ENCODE measurements around the gene ATRIP. TPM values are rescaled to one million over a fixed set of nuclear protein-coding genes. Genes with fewer than 3 reads are reported as not detected.

ATRIP gene
- total and polyA plus RNA-seq, 2 of the 8 experiments (the other 6 are each of a cell fraction or from before 2014, with no cell fraction given) = 18.5 to 20.2 TPM

- 84% methylated on average over 3 of the region's 3 CpGs; no CpG with 5 or more reads in 1 of the 2 experiments for WGBS, 2 experiments (ENCODE audit: extremely low coverage in 1 of 2, insufficient coverage in 1 of 2, insufficient read length in 1 of 2, insufficient replicate concordance in 2 of 2, low coverage in 1 of 2, low lambda C conversion rate in 2 of 2, missing lambda C conversion rate in 1 of 2)
- CTCF ChIA-PET (ENCODE audit: partially characterized antibody) = interaction anchor here (0.6 to 6.9 kb wide), 14 partner anchors 7 to 1267 kb away, joined by 3 to 95 read pairs (median 5); partner anchors contain the start of genes CCDC51, MST1 and RNF123
- H3K9ac ChIP-seq (replicated peaks in 1 of 4; ENCODE audit: extremely low read depth in 1 of 4, low read depth in 3 of 4, low read length in 3 of 4) = no peak overlapping the region
These were observed 24.3 kb upstream of the ATRIP start for GRCh38 chr3:48422272-48422671.

More at GRCh38 chr3:48422272-48422671, 24.3 kb upstream of the ATRIP start:
- peaks cover 21 to 54% of the 10 kb centered on the region in 2 experiments for H3K79me2 ChIP-seq (ENCODE audit: control insufficient read depth in 1 of 2, insufficient read depth in 2 of 2, low read length in 2 of 2)
- H4K91ac ChIP-seq (replicated peaks; ENCODE audit: insufficient read length, low read length) = no peak overlapping the region
- H2BK5ac ChIP-seq (ENCODE audit: low read depth, low read length) = no peak overlapping the region
- H3K4me3 ChIP-seq (ENCODE audit: extremely low read depth in 1 of 4, insufficient read depth in 2 of 4, low read depth in 3 of 4, low read length in 4 of 4) = no peak overlapping the region
- peaks cover 28 to 38% (median 30%) of the 10 kb centered on the region in 4 experiments; a peak in 7 of 8 replicates for H3K36me3 ChIP-seq (ENCODE audit: control insufficient read depth in 2 of 4, insufficient read depth in 4 of 4, low read length in 3 of 4)
- POLR2A ChIA-PET (ENCODE audit: partially characterized antibody) = interaction anchor here (0.6 to 31.5 kb wide), 6 partner anchors 9 to 178 kb away, joined by 3 to 650 read pairs (median 46); partner anchors contain the start of genes ATRIP, CCDC51 and TMA7
- DNase-seq (ENCODE audit: low read depth in 1 of 2, low spot score in 2 of 2) = no peak
- no peak overlapping the region for H2BK15ac ChIP-seq (ENCODE audit: low read length)
- no peak overlapping the region for H3K56ac ChIP-seq (replicated peaks; ENCODE audit: insufficient read length, low read depth, low read length)
- H3K27me3 ChIP-seq (replicated peaks in 1 of 4; ENCODE audit: control insufficient read depth in 3 of 4, extremely low read depth in 1 of 4, insufficient read depth in 3 of 4, low read length in 3 of 4) = no peaks in the 10 kb centered on the region
- H4K5ac ChIP-seq (ENCODE audit: insufficient read length, low read depth, low read length) = no peak overlapping the region
- peaks cover 0 to 22% (median 4%) of the 10 kb centered on the region in 4 experiments; a peak in 6 of 7 replicates for H3K4me1 ChIP-seq (replicated peaks in 1 of 4; ENCODE audit: control insufficient read depth in 3 of 4, insufficient read depth in 4 of 4, low read length in 3 of 4)
- TF ChIP-seq FOSL1 (IDR thresholded peaks at IDR 0.05; ENCODE audit: insufficient read depth, low read depth, low read length) (no peak), CTBP2 (IDR thresholded peaks at IDR 0.05; ENCODE audit: borderline replicate concordance, insufficient read depth, insufficient read length, low read length) (no peak), GTF2F1 (IDR thresholded peaks at IDR 0.05; ENCODE audit: borderline replicate concordance, low read depth, low read length) (no peak), RAD21 (IDR thresholded peaks at IDR 0.05 in 1 of 2, conservative IDR thresholded peaks at IDR 0.05 in 1 of 2; ENCODE audit: low read depth in 2 of 2, low read length in 2 of 2) (peak; percentile 7 to 10; a peak in 1 of 4 replicates), BACH1 (IDR thresholded peaks at IDR 0.05; ENCODE audit: low read length) (no peak), JUN (IDR thresholded peaks at IDR 0.05; ENCODE audit: low read depth, low read length) (no peak), ZNF274 (IDR thresholded peaks at IDR 0.05; ENCODE audit: borderline replicate concordance, extremely low read depth, low read length) (no peak), CTCF (IDR thresholded peaks at IDR 0.05; ENCODE audit: control extremely low read depth in 1 of 3, insufficient read depth in 1 of 3, low read depth in 1 of 3, low read length in 3 of 3) (peak in 1 of 3 experiments; percentile 28; a peak in 1 of 4 replicates)
- H3K4me2 ChIP-seq (ENCODE audit: insufficient read depth in 1 of 2, low read depth in 2 of 2, low read length in 2 of 2) = no peak overlapping the region
- no peak overlapping the region for H4K8ac ChIP-seq (ENCODE audit: extremely low read depth, insufficient read depth, low read length)
- peaks cover 28 to 52% of the 10 kb centered on the region in 2 experiments for H4K20me1 ChIP-seq (replicated peaks in 1 of 2; ENCODE audit: control insufficient read depth in 1 of 2, insufficient read depth in 2 of 2, low read length in 2 of 2)
- no peak overlapping the region for H2BK20ac ChIP-seq (ENCODE audit: low read length)
- H3K23me2 ChIP-seq (ENCODE audit: low read depth, low read length) = peaks cover 3% of the 10 kb centered on the region; the same call in 1 of the 2 replicates
- H3K79me1 ChIP-seq (ENCODE audit: low read depth, low read length) = peaks cover 38% of the 10 kb centered on the region
- no peak for FAIRE-seq
- H3K27ac ChIP-seq (ENCODE audit: low read depth, low read length) = no peak overlapping the region
- no peak overlapping the region for H3K18ac ChIP-seq (ENCODE audit: extremely low read depth, low read length)
- no peak overlapping the region for H3K4ac ChIP-seq (replicated peaks; ENCODE audit: insufficient read length, low read depth, low read length)
- no peak overlapping the region for H3K14ac ChIP-seq (ENCODE audit: insufficient read length)
- no peak overlapping the region for H2BK120ac ChIP-seq (replicated peaks; ENCODE audit: low read depth, low read length)
- no peaks in the 10 kb centered on the region for H3K9me3 ChIP-seq (ENCODE audit: insufficient read depth in 2 of 2, low read depth in 1 of 2, low read length in 1 of 2)
- no peak overlapping the region for H2AK5ac ChIP-seq (ENCODE audit: low read depth, low read length)
- no peak overlapping the region for H2AFZ ChIP-seq (ENCODE audit: low read length)
- no peak overlapping the region for H2BK12ac ChIP-seq (ENCODE audit: low read depth, low read length)
- H3K23ac ChIP-seq (ENCODE audit: insufficient read length) = no peak overlapping the region

Measured in H1 (cell line).